Neural cell (in vitro differentiated cells): ENCODE data around the gene ASIP. TPM values are rescaled to one million over a fixed set of nuclear protein-coding genes. Genes with fewer than 3 reads are reported as not detected.

ENCODE experiments used
- H2AFZ ChIP-seq: fragments of 200-600, 300-800 bp; sonication (generic), shearing (Covaris generic); 2 replicates; pipeline ENCODE4 v1.6.0; 2014; ENCODE audit warnings: low read depth, mild to moderate bottlenecking, antibody characterized with exemption, low read length, moderate library complexity
- H3F3A ChIP-seq: fragments of 200-600 bp; shearing (Covaris generic); 2 replicates; pipeline ENCODE4 v1.6.1; 2016; ENCODE audit warnings: mild to moderate bottlenecking, moderate library complexity, mixed read lengths, antibody characterized with exemption, low read length; ENCODE audit not compliant: insufficient read depth, poor library complexity, severe bottlenecking
- H3K27ac ChIP-seq: fragments of 200-600, 300-800 bp; sonication (generic), shearing (Covaris generic); 2 replicates; pipeline ENCODE4 v1.5.1; 2014; ENCODE audit warnings: mild to moderate bottlenecking, low read length, moderate library complexity
- H3K27me3 ChIP-seq: fragments of 300-800, 200-600 bp; sonication (generic), shearing (Covaris generic); 2 replicates; pipeline ENCODE4 v1.6.0; 2014; ENCODE audit warnings: mild to moderate bottlenecking, low read depth, low read length, moderate library complexity; ENCODE audit not compliant: insufficient read depth
- H3K36me3 ChIP-seq: fragments of 300-800, 200-600 bp; sonication (generic), shearing (Covaris generic); 2 replicates; pipeline ENCODE4 v1.5.1; 2014; ENCODE audit warnings: mild to moderate bottlenecking, antibody characterized with exemption, low read length, moderate library complexity; ENCODE audit not compliant: insufficient read depth
- H3K4me2 ChIP-seq: fragments of 300-800, 200-600 bp; sonication (generic), shearing (Covaris generic); 2 replicates; pipeline ENCODE4 v1.6.0; 2014; ENCODE audit warnings: mild to moderate bottlenecking, low read length
- H3K4me3 ChIP-seq: fragments of 300-800, 200-600 bp; sonication (generic), shearing (Covaris generic); 2 replicates; pipeline ENCODE4 v1.5.1; 2014; ENCODE audit warnings: mild to moderate bottlenecking, low read length, moderate library complexity
- H3K79me2 ChIP-seq: fragments of 200-600 bp; shearing (Covaris generic); replicated peaks from 2 replicates; pipeline ENCODE4 v1.6.0; 2014; ENCODE audit warnings: mild to moderate bottlenecking, low read length, moderate library complexity; ENCODE audit not compliant: insufficient read depth
- H3K9ac ChIP-seq: fragments of 300-800, 200-600 bp; sonication (generic), shearing (Covaris generic); 2 replicates; pipeline ENCODE4 v1.6.1; 2016; ENCODE audit warnings: mild to moderate bottlenecking, low read length, mixed read lengths
- H3K9me2 ChIP-seq: fragments of 200-600 bp; shearing (Covaris generic); 2 replicates; pipeline ENCODE4 v1.6.1; 2016; ENCODE audit warnings: mild to moderate bottlenecking, low read length, mixed read lengths; ENCODE audit not compliant: insufficient read depth
- H3K9me3 ChIP-seq: fragments of 200-600, 300-800 bp; sonication (generic), shearing (Covaris generic); 2 replicates; pipeline ENCODE4 v1.6.1; 2016; ENCODE audit warnings: mild to moderate bottlenecking, mixed run types, low read length, moderate library complexity, mixed read lengths
- H4K20me1 ChIP-seq: fragments of 200-600 bp; shearing (Covaris generic); 2 replicates; pipeline ENCODE4 v1.6.1; 2016; ENCODE audit warnings: mild to moderate bottlenecking, mixed run types; ENCODE audit not compliant: insufficient read depth
- CTCF ChIP-seq: fragments of 450-650 bp; IDR thresholded peaks from 2 replicates; pipeline ENCODE4 v1.5.1; 2014; ENCODE audit warnings: antibody characterized with exemption, mild to moderate bottlenecking, moderate library complexity; ENCODE audit not compliant: poor library complexity, severe bottlenecking
- EP300 ChIP-seq: fragments of 450-650 bp; conservative IDR thresholded peaks from 2 replicates; pipeline ENCODE4 v1.6.1; 2014; ENCODE audit warnings: antibody characterized with exemption, mild to moderate bottlenecking, moderate library complexity; ENCODE audit not compliant: poor library complexity, severe bottlenecking
- EZH2 ChIP-seq: fragments of 200-600, 300-800 bp; shearing (Covaris generic), sonication (generic); IDR thresholded peaks from 2 replicates; pipeline ENCODE4 v1.6.1; 2014; ENCODE audit warnings: antibody characterized with exemption, low read length, borderline replicate concordance, mild to moderate bottlenecking; ENCODE audit not compliant: insufficient read depth, poor library complexity, severe bottlenecking
- MXI1 ChIP-seq: fragments of 450-650 bp; conservative IDR thresholded peaks from 2 replicates; pipeline ENCODE4 v1.6.1; 2014; ENCODE audit warnings: antibody characterized with exemption, mild to moderate bottlenecking; ENCODE audit not compliant: poor library complexity, severe bottlenecking
- POLR2AphosphoS5 ChIP-seq: IDR thresholded peaks from 2 replicates; pipeline ENCODE4 v1.6.1; 2012
- RAD21 ChIP-seq: fragments of 450-650 bp; conservative IDR thresholded peaks from 2 replicates; pipeline ENCODE4 v1.6.1; 2014; ENCODE audit warnings: antibody characterized with exemption, mild to moderate bottlenecking, moderate library complexity
- REST ChIP-seq: IDR thresholded peaks from 2 replicates; pipeline ENCODE4 v1.6.1; 2012; ENCODE audit warnings: borderline replicate concordance
- SMC3 ChIP-seq: fragments of 450-650 bp; conservative IDR thresholded peaks from 2 replicates; pipeline ENCODE4 v1.6.1; 2014; ENCODE audit warnings: antibody characterized with exemption, mild to moderate bottlenecking, moderate library complexity; ENCODE audit not compliant: poor library complexity
- TAF1 ChIP-seq: IDR thresholded peaks from 2 replicates; pipeline ENCODE4 v1.6.1; 2012; ENCODE audit warnings: low read depth
- polyA plus RNA-seq: library from polyadenylated mRNA; depleted of rRNA; stranded (reverse); fragments of >200 nt; gene quantifications from 2 replicates; pipeline ENCODE4 v1.2.3, GENCODE V29; 2014

The ASIP gene
- polyA plus RNA-seq, 1 donor from 2014 or later: not detected

DNA sequence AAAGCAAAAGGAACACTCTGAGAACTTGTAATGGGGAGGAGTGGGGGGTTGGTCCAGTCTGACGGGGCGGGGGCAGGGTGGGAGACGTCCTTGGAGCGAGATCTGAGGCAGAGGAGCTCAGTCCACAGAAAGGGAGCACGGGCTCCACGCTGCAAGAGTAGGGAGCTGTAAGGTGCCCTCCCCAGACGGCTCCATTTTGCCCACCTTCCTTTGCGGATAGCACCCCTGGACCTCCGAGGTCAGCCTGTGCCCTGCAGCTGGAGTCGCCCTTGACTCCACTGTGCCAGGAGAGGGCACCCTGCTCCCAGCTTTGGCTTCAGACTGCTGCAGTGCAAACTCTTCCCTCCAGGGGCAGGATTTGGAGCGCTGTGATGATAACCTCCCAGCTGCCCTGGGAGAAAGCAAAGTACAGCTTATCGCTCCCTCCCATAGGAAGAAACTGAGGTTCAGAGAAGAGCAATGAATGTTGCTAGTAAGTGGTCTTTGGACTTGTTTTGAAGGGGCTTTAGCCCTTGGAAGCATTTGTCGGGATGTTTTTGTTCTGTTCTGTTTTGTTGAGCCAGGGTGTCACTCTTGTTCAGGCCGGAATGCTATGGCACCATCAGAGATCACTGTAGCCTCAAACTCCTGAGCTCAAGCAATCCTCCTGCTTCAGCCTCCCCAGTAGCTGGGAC lies 71.5 kb downstream of the ASIP start:
- Histone ChIP-seq H4K20me1 (no peaks in the 10 kb centered on the region), H3K27me3 (peaks cover 15% of the 10 kb centered on the region), H3K9ac (no peak overlapping the region), H3K79me2 (no peaks in the 10 kb centered on the region), H3K4me2 (no peak overlapping the region), H3K4me3 (peak overlapping the region; percentile 54), H3F3A (no peaks in the 10 kb centered on the region), H3K27ac (no peak overlapping the region), H2AFZ (no peak overlapping the region), H3K9me2 (no peaks in the 10 kb centered on the region), H3K36me3 (no peaks in the 10 kb centered on the region), H3K9me3 (no peaks in the 10 kb centered on the region)
- TF ChIP-seq REST: no peak
- peak; percentile 99 for TF ChIP-seq RAD21
- TF ChIP-seq TAF1: no peak
- no peak for TF ChIP-seq EP300
- TF ChIP-seq POLR2AphosphoS5: no peak
- TF ChIP-seq MXI1: peak; percentile 39
- peak; percentile 100 for TF ChIP-seq CTCF
- peak; percentile 93 for TF ChIP-seq SMC3

DNA sequence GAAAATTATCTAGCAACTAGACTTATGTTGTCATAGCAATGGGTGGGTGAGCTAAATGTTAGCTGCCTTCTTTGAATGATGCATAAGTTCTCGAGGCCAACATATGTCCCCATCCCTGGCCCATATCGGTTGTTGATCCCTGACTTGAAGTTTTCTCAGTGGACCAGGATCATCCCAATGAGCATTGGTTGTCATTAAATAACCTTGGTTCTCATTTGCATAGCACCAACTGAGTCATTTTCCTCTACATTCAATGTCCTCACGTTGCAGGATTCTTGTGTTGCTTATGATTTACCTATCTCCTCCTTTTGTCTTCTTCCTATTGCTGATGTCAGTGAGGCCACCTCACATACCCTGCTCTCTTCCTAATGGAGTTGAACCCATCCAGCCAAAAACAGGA lies 74.0 kb downstream of the ASIP start:
- Histone ChIP-seq H3K4me2 (no peak overlapping the region), H3K9me3 (no peaks in the 10 kb centered on the region), H3K9me2 (no peaks in the 10 kb centered on the region), H3K36me3 (no peaks in the 10 kb centered on the region), H3K27ac (no peak overlapping the region), H3K79me2 (no peaks in the 10 kb centered on the region), H3K9ac (no peak overlapping the region), H3K4me3 (no peak overlapping the region), H3F3A (no peaks in the 10 kb centered on the region), H2AFZ (no peak overlapping the region), H4K20me1 (no peaks in the 10 kb centered on the region), H3K27me3 (peaks cover 15% of the 10 kb centered on the region)
- no peak for TF ChIP-seq EZH2
- TF ChIP-seq RAD21: no peak
- TF ChIP-seq REST: no peak
